ENCODE results near the gene PRPF40A. TPM values are rescaled to one million over a fixed set of nuclear protein-coding genes. Genes with fewer than 3 reads are reported as not detected.

PRPF40A gene
- total and polyA plus RNA-seq, 9 of the 15 experiments (the other 6 are each of a cell fraction or from before 2014, with no cell fraction given), result 168 to 304 (median 264) TPM

DNA sequence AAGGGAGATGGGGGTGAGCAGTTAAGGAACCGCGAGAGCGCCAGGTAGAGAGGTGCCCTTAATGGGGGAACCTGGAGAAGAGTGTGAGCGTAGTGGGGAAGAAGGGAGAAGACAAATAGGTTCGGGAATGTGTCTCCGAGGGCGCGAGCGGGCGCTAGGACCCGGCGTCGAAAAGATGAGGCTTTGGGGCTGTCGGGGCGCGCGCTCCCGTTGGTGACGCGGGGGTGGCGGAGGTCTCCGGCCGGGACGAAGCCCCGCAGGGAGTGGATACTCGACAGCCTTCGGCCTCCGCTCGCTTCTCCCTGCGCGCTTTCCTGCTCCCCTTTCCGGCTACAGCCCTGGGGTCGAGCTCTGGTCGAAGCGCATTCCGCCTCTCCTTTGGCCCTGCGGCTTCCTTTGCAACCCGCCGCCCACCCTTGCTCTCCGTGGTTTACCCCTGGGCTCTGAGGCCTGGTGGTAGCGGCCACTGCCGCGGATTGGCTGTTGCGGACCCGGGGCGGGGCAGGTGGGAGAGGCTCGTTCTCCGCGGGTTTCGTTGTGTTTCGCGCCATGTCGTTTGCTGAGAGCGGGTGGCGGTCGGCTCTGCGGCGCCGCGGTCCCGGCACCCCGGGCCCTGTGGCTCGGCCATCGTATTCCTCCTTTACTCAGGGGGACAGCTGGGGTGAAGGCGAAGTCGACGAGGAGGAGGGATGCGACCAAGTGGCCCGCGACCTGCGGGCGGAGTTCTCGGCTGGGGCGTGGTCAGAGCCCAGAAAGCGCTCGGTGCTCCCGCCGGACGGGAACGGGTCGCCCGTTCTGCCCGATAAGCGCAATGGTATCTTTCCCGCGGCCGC is 1.0 kb upstream of the PRPF40A start, which contains the start of gene ARL6IP6 (continued):
- TF ChIP-seq, protein P1, sequence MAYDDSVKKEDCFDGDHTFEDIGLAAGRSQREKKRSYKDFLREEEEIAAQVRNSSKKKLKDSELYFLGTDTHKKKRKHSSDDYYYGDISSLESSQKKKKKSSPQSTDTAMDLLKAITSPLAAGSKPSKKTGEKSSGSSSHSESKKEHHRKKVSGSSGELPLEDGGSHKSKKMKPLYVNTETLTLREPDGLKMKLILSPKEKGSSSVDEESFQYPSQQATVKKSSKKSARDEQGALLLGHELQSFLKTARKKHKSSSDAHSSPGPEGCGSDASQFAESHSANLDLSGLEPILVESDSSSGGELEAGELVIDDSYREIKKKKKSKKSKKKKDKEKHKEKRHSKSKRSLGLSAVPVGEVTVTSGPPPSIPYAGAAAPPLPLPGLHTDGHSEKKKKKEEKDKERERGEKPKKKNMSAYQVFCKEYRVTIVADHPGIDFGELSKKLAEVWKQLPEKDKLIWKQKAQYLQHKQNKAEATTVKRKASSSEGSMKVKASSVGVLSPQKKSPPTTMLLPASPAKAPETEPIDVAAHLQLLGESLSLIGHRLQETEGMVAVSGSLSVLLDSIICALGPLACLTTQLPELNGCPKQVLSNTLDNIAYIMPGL (CRISPR knock-in tag; IDR thresholded peaks at IDR 0.05), result peak; percentile 73
- no peak for TF ChIP-seq BRF1 (IDR thresholded peaks at IDR 0.05; ENCODE audit: borderline replicate concordance, extremely low read depth, insufficient read length)
- no peak for TF ChIP-seq HNRNPH1 (optimal IDR thresholded peaks at IDR 0.05; ENCODE audit: low read depth, low read length)
- 0 out of 2 replicates have a peak, but pooled peaks have one; percentile 9 for TF ChIP-seq MAFK (IDR thresholded peaks at IDR 0.05; ENCODE audit: low read length)
- TF ChIP-seq CC2D1A (IDR thresholded peaks at IDR 0.05), result peak; percentile 80; the same call in 1 of the 2 replicates
- no peak for TF ChIP-seq BCL6 (CRISPR knock-in tag; IDR thresholded peaks at IDR 0.05)
- TF ChIP-seq, protein P2, sequence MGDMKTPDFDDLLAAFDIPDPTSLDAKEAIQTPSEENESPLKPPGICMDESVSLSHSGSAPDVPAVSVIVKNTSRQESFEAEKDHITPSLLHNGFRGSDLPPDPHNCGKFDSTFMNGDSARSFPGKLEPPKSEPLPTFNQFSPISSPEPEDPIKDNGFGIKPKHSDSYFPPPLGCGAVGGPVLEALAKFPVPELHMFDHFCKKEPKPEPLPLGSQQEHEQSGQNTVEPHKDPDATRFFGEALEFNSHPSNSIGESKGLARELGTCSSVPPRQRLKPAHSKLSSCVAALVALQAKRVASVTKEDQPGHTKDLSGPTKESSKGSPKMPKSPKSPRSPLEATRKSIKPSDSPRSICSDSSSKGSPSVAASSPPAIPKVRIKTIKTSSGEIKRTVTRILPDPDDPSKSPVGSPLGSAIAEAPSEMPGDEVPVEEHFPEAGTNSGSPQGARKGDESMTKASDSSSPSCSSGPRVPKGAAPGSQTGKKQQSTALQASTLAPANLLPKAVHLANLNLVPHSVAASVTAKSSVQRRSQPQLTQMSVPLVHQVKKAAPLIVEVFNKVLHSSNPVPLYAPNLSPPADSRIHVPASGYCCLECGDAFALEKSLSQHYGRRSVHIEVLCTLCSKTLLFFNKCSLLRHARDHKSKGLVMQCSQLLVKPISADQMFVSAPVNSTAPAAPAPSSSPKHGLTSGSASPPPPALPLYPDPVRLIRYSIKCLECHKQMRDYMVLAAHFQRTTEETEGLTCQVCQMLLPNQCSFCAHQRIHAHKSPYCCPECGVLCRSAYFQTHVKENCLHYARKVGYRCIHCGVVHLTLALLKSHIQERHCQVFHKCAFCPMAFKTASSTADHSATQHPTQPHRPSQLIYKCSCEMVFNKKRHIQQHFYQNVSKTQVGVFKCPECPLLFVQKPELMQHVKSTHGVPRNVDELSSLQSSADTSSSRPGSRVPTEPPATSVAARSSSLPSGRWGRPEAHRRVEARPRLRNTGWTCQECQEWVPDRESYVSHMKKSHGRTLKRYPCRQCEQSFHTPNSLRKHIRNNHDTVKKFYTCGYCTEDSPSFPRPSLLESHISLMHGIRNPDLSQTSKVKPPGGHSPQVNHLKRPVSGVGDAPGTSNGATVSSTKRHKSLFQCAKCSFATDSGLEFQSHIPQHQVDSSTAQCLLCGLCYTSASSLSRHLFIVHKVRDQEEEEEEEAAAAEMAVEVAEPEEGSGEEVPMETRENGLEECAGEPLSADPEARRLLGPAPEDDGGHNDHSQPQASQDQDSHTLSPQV (IDR thresholded peaks at IDR 0.05), result no peak
- TF ChIP-seq GATA2 (CRISPR knock-in tag; IDR thresholded peaks at IDR 0.05), result no peak
- peak; percentile 75 for TF ChIP-seq HNRNPLL (IDR thresholded peaks at IDR 0.05; ENCODE audit: low read depth, low read length, poor library complexity, severe bottlenecking)
- TF ChIP-seq LARP7 (IDR thresholded peaks at IDR 0.05), result peak; percentile 99
- peak; percentile 72 for TF ChIP-seq BCOR (IDR thresholded peaks at IDR 0.05)
- no peak for TF ChIP-seq PURB (CRISPR knock-in tag; IDR thresholded peaks at IDR 0.05; ENCODE audit: low read depth)
- TF ChIP-seq, protein P3, sequence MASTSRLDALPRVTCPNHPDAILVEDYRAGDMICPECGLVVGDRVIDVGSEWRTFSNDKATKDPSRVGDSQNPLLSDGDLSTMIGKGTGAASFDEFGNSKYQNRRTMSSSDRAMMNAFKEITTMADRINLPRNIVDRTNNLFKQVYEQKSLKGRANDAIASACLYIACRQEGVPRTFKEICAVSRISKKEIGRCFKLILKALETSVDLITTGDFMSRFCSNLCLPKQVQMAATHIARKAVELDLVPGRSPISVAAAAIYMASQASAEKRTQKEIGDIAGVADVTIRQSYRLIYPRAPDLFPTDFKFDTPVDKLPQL (IDR thresholded peaks at IDR 0.05; ENCODE audit: extremely low read depth, insufficient read length), result no peak
- peak; percentile 86 for TF ChIP-seq FUS (optimal IDR thresholded peaks at IDR 0.05; ENCODE audit: low read depth, low read length)
- TF ChIP-seq, protein P4, sequence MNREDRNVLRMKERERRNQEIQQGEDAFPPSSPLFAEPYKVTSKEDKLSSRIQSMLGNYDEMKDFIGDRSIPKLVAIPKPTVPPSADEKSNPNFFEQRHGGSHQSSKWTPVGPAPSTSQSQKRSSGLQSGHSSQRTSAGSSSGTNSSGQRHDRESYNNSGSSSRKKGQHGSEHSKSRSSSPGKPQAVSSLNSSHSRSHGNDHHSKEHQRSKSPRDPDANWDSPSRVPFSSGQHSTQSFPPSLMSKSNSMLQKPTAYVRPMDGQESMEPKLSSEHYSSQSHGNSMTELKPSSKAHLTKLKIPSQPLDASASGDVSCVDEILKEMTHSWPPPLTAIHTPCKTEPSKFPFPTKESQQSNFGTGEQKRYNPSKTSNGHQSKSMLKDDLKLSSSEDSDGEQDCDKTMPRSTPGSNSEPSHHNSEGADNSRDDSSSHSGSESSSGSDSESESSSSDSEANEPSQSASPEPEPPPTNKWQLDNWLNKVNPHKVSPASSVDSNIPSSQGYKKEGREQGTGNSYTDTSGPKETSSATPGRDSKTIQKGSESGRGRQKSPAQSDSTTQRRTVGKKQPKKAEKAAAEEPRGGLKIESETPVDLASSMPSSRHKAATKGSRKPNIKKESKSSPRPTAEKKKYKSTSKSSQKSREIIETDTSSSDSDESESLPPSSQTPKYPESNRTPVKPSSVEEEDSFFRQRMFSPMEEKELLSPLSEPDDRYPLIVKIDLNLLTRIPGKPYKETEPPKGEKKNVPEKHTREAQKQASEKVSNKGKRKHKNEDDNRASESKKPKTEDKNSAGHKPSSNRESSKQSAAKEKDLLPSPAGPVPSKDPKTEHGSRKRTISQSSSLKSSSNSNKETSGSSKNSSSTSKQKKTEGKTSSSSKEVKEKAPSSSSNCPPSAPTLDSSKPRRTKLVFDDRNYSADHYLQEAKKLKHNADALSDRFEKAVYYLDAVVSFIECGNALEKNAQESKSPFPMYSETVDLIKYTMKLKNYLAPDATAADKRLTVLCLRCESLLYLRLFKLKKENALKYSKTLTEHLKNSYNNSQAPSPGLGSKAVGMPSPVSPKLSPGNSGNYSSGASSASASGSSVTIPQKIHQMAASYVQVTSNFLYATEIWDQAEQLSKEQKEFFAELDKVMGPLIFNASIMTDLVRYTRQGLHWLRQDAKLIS (CRISPR knock-in tag; IDR thresholded peaks at IDR 0.05), result peak; percentile 26
- peak; percentile 84 for TF ChIP-seq FIP1L1 (IDR thresholded peaks at IDR 0.05; ENCODE audit: low read depth, low read length, poor library complexity, severe bottlenecking)
- no peak for TF ChIP-seq ZNF717 (CRISPR knock-in tag; IDR thresholded peaks at IDR 0.05)
- TF ChIP-seq PHF8 (IDR thresholded peaks at IDR 0.05; ENCODE audit: borderline replicate concordance, low read length), result peak; percentile 91
